GM21447 (cell line): ENCODE measurements around the gene UNC13D.
A peak's percentile ranks its signal among the peaks of the same experiment; 100 is the strongest.
"Not testable (repeated sequence)": the region's sequence is repeated elsewhere in the genome, so short reads cannot be mapped to it uniquely, and the experiment has no call there.

Experiments used
- ATAC-seq: cut with Tn5 transposase; IDR thresholded peaks from one replicate; pipeline ENCODE4 v1.9.1; 2021; ENCODE audit not compliant: unreplicated experiment

UNC13D gene

DNA sequence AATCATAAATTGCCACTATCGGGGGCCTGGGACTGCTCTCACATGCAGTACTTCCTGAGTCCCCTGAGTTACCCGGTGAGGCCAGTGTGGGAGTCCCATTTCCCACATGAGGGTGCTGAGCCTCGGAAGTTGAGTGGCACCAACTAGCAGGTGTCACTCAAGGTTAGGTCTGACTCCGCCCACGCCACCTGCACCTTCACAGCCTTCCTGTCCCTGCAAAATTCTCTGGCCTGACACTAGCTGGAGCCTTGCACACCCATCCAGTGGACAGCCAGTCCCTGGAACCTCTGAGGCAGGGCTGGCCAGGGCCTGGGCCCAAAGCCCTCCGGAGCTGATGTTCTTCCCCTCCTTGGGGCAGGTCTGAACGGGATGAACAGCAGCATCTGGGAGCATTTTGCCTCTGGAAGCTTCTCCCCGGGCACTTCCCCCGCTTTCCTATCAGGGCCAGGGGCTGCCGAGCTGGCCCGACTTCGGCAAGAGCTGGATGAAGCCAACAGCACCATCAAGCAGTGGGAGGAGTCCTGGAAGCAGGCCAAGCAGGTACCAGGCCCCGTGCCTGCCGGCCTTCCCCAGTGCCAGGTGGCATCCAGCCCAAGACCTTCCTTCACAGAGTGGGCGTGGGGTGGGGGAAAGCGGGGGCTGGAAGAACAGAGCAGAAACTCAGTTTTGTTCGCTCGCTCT, 21.9 kb downstream of the UNC13D start:
- no peak for ATAC-seq

- no peak for ATAC-seq
Observed at GRCh38 chr17:75821552-75821951, 22.7 kb downstream of the UNC13D start.

- ATAC-seq = no peak
Observed at GRCh38 chr17:75820094-75821080, 23.8 kb downstream of the UNC13D start.

GRCh38 chr17:75819678-75820077, 24.5 kb downstream of the UNC13D start:
- no peak for ATAC-seq

- no peak for ATAC-seq
Observed at GRCh38 chr17:75819116-75819515, 25.1 kb downstream of the UNC13D start.

DNA sequence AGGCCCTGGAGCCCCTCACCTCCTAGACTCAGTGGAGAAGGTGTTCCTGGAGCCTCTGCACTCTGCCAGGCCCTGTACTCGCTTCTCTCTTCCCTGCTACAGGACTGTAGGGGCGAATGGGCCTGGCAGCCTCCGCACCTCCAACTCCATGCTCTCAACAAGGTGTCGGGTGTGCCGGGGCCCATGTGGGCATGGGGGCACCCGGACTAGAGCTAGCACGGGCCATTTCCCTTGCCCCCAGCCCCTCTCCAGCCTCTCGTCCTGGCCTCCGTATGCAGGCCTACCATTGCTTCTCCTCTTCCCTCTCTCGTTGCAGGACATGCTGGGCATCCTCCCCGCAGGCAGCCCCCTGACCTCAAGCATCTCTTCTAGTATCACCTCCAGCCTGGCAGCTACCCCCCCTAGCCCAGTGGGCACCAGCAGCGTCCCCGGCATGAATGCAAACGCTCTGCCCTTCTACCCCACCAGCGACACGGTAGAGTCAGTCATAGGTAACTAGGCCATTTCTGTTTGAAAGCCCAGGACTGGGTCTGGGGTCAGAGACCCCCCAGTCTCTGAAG, 25.8 kb downstream of the UNC13D start:
- ATAC-seq = no peak

DNA sequence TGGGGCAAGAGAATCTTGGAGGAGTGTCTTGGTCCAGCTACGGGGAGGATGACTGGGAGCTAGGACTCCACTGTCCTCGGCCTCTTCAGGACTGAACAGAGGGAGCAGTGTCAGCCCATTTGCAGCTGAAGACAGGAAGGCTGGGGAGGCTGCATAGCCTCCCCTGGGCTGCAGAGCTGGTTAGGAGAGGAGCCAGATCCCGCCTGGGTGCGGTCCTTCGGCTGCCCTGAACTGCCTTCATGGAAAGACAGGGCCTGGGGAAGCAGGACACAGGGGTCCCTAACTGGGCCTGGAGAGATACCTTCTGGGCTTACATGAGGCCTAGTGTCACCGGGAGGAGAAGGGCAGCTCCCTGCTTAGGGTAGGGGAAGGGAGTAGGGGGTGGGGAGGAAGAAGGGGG, 26.6 kb downstream of the UNC13D start:
- ATAC-seq = no peak

DNA sequence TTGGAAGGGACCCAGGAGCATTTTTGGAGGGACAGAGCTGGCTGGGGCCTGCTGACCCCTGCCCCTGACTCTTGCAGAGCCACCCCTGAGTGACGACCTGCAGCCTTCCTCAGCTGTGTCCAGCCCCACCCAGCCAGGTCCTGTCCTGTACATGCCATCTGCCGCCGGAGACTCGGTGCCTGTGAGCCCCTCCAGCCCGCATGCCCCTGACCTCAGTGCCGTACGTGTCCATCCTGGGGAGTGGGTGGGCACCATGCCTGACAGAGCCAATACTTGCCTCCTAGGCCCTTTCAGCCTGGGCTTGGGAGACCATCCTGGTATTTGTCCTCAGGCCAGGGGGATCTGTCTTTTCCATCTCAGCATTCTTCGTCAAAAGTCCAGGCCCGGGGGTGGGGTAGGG, 27.5 kb downstream of the UNC13D start:
- no peak for ATAC-seq

DNA sequence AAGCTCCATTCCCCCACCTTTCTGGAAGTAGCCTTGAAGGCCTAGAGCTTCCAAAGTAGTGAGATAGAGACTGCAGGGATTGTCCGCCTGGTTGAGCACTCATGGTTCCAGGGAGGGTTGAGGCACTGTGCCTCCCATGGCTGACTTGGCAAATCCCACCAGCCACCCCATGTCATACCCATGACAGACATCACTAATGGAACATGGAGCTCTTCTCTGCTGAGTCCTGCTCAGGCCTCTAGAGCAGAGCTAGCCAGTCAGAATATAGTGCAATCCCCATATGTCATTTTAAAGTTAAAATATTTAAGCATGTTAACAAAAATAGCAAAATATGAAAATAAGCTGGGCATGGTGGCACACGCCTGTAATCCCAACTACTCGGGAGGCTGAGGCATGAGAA, 28.8 kb downstream of the UNC13D start:
- no peak for ATAC-seq

GRCh38 chr17:75814900-75815373, 29.3 kb downstream of the UNC13D start:
- no peak for ATAC-seq

- ATAC-seq = no peak
Observed at GRCh38 chr17:75814021-75814395, 30.2 kb downstream of the UNC13D start.

DNA sequence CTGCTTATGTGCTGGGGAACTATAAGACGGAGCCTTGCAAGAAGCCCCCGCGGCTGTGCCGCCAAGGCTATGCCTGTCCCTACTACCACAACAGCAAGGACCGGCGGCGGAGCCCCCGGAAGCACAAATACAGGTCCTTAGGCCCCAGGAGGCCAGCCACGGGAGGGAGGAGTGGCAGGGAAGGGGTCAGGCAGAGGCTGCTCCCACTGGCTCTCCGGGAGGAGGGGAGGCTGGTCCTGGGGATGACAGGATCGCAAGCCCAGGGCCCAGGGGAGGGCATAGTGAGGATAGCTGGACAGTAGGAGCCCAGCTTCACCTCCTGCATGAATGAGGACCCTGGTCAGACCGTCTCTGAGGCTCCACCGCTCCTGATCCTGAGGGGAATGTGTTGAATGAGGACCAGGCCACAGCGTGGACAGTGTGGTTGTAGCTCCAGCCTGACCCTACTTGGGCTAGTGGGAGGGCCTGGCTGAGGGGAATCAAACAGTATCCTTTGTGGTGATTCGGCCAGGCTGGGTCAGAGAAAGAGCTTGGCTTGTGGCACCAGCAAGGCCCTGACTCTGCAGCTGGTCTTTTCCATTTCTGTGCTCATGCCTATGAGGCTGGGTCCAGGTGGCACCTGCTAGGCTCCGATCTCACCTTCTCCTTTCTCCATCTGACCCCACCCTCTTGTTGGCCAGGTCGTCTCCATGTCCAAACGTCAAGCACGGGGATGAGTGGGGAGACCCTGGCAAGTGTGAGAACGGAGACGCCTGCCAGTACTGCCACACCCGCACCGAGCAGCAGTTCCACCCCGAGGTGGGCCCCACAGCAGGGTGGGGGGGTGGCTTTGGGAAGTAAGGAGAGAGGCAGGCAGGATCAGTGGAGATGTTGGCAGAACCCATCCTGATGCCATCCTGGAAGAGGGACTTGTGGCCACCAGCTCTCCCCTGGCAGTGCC, 30.9 kb downstream of the UNC13D start:
- no peak for ATAC-seq

- ATAC-seq = no peak
Observed at GRCh38 chr17:75812096-75813013, 31.8 kb downstream of the UNC13D start.

- no peak for ATAC-seq
Observed at GRCh38 chr17:75811174-75811573, 33.0 kb downstream of the UNC13D start.

DNA sequence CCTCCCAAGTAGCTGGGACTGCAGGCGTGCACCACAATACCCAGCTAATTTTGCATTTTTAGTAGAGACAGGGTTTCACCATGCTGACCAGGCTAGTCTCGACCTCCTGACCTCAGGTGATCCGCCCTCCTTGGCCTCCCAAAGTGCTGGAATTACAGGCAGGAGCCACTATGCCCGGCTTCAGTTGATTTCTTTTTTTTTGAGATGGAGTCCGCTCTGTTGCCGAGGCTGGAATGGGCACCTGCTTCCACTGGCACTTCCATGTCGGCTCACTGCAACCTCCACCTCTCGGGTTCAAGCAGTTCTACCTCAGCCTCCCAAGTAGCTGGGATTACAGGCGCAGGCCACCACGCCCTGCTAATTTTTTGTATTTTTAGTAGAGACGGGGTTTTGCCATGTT, 33.4 kb downstream of the UNC13D start:
- not testable (repeated sequence) for ATAC-seq

- ATAC-seq = no peak
Observed at GRCh38 chr17:75810216-75810615, 34.0 kb downstream of the UNC13D start.

DNA sequence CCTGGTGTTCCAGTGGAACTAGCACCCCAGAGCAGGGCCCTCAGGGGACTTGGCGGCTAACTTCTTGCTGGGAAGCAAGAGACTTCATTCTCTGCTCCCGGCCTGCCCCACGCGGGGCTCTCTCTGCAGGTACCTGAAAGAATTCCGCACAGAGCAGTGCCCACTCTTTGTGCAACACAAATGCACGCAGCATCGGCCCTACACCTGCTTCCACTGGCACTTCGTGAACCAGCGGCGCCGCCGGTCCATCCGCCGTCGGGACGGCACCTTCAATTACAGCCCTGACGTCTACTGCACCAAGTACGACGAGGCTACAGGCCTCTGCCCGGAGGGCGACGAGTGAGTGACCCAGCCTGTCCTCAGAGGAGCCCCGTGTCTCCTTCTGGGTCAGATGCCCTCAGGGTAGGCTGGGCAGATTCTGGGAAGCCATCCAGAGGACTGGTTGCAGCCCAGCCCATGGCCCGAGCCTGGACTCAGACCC, 34.5 kb downstream of the UNC13D start:
- no peak for ATAC-seq

DNA sequence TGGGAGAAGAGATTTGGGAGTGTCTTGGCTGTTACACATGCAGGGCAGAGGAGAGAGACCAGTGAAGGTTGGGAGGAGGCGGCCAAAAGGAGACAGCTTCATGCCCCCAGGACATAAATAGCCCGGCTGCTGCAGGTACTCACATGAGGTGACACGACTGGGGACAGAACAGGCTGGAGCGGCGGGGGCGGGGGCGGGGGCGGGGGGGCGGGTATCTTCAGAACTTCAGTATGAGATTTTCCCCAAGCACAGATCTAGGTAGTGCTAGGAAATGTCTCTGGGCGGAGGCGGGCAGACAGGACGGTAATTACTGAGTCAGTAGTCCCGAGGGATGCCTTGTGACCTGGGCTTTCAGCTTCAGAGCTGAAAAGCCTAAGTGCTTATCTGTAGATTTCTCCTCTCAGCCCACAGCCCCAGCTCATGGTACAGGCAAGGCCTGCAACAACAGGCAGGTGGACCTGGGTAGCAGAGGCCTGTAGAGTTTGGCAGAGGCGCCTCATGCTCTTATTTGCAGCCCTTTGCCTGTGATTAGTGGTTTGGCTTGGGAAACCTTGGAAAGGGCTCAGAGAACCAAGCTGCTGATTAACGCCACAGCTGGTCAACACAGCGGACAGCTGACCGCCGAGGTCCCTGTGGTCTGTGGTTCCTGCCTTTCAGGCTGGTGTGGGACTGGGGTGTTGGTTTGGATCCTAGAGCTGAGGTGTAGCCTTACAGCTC, 35.1 kb downstream of the UNC13D start:
- ATAC-seq = peak; percentile 61

DNA sequence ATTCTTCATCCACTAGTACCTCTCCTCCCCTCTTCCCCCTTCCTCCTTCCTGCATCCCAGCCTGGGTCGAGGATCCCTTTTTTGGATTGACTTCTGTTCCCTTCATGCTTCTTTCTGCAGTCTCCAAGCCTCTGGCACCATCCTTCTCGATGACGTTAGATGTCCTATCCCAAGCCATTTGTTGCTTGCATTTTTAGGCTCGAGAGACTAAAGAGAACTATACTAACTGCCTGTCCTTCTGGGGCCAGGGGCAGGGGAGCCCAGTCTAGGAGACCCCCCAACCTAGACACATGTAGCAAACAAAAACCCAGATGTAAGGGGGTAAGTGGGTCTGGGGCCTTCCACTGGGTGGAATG, 35.7 kb downstream of the UNC13D start:
- no peak for ATAC-seq
